HG02763 (cell line): ENCODE measurements around the gene YJU2.
"Not testable (repeated sequence)": the region's sequence is repeated elsewhere in the genome, so short reads cannot be mapped to it uniquely, and the experiment has no call there.

Source experiments
- ATAC-seq: cut with Tn5 transposase; IDR thresholded peaks from one replicate; pipeline ENCODE4 v1.9.1; 2021; ENCODE audit warnings: mild to moderate bottlenecking, moderate library complexity; ENCODE audit not compliant: unreplicated experiment

The YJU2 gene

DNA sequence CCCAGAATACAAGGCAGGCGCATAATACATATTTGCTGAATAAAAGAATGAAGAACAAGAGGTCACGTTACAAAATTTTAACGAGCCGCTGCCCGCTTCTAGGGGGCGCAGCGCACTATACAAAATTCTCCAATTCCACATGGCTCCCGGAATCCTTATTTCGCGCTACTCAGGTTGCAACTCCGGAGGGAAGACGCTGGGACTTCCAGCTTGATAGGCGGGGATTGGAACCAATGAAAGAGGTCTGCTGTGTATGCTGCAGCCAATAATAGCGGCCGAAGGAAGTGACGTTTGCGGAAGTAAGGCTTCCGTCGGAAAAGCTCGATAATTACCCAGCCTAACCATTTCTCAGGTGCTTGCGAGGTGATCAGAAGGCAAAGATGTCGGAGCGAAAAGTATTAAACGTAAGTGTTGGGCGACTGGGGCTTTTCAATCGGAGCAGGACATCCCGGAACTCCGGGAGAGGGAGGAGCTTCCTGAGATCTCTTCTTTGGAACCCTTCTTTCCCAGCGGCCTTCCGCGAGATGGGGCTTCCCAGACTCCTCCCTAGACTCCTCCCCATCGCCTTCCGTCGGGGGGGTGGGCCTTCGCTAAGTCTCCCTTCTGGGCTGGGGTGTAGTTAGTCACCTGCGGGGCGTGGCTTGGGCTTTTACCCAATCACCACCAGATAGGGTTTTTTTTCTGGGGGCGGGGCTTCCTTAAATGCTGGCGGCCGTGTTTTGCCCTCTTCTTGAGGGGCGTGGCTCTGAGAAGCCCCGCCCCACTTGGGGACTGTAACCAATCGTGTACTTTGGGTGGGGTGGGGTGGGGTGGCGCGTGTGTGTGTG, at the start of gene YJU2:
TSS of gene YJU2 (plus strand) at position 314 of the 827 bp plus-strand sequence. CDS start at position 381, 67 bp downstream.
- ATAC-seq, result peak; percentile 84

DNA sequence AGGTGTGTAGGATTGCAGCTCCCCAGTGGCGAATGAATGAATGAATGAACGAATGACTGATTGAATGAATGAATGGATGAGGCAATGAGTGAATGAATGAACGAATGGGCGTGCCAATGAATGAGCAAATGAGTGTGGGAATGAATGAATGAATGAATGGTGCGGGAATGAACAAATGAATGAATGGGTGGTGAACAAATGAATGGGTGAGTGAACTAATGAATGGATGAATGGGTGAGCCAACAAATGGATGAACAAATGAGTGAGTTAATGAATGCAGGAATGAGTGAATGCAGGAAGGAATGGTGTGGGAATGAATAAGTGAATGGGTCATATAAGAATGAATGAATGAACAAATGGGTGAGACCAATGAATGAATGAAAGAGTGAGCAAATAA, 49.7 kb upstream of the YJU2 start:
- no peak for ATAC-seq

DNA sequence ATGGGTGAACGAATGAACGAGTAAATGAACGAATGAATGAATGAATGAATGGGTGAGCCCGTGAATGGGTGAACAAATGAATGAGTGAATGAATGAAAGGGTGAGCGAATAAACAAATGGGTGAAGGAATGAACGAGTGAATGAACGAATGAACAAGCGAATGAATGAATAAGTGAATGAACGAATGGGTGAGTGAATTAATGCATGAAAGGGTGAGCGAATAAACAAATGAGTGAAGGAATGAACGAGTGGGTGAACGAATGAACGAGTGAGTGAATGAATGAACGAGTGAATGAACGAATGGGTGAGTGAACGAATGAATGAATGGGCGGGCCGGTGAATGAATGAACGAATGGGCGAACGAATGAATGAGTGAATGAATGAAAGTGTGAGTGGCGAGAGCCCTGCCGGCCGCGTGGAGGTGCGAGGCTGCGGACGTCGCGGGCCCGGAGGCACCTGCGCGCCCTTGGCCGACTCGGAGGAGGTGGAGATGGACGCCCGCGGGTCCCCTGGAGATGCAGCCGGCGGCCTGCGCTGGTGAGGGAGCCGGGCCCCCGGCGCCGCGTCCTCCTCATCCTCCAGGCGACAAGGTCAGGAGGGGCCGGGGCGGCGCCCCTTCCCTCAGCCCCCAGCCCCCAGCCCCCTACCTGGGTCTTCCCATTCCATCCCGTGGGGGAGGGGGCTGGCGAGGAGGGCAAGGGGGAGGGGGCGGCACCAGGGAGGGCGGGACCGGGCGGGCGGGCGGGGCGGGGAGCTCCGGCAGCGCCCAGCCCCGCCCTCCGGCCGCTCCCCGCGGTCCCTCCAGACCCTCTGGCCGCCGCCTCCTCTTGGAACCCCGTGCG, 49.0 kb upstream of the YJU2 start:
- ATAC-seq, result no peak

DNA sequence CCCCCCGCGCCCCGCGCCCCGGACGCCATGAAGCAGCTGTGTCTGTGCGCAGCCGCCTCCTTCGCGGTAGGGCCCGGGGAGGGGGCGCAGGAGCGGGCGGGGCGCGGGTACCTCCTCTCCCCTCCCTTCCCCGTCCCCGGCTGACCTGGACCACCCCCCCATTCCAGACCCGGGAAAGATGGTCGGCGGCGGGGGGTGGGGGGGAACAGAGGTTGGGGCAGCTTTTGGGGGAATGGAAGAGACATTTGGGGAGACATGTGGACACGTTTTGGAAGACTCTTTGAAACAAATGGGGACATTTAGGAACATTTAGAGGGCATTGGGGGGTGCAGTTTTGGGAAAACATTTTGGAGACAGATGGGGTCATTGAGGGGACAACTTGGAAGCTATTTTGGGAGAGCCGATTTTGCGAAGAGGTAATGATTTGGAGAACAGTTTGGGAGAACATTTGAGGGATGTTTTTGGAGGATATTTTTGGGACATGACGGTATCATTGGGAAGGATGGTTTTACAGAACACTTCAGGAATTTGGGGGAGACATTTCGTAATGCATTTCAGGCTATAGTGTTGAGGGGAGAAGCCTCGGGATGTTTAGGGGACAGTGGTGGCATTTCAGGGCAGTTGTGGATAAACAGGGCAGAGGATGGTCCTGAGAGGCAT, 48.3 kb upstream of the YJU2 start:
- no peak for ATAC-seq

DNA sequence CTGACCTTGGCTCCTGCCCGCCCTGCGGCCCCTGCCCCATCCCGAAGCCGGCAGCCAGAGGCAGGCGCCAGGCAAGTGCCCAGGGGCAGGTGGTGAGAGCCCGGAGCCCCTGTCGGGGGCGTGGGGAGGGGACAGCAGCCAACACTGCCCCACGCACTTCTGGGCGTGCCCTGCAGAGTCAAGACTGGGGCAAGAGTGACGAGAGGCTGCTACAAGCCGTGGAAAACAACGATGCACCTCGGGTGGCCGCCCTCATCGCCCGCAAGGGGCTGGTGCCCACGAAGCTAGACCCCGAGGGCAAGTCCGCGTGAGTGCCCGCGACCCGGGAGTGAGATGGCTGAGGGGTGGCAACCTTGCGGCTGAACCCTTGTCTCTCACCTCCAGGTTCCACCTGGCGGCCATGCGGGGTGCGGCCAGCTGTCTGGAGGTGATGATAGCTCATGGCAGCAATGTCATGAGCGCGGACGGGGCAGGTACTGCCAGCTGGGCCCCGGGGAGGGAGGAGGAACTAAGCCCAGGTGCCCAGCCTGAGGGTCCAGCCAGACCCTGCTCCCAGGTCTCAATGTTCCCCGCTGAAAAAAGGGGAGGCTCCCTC, 47.1 kb upstream of the YJU2 start:
- no peak for ATAC-seq

DNA sequence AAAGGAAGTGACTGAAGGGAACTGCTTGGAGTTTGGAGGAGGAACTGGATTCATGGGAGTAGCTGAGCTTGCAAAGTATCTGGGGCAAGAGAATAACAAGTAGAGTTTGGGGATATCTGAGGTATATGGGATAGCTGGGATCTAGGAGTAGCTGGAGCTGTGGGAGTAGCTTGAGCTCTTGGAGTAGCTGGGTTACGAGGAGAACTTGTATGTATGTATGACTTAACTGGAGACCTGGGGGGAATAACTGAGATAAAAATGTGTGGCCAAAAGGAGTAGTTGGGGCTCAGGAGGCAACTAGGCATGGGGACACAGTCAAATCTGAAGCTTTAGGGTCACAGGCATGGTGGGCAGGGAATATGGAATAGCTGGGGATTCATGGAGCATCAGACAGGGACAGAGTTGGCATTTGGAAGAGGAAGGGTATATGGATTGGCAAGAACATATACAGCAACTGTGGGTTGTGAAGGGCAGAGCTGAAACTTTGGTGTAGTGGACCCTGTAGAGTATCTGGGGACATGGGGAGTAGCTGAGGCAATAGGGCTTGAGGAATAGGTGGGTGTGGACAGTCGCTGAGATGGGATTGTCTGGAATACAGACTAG, 45.8 kb upstream of the YJU2 start:
- ATAC-seq, result no peak

DNA sequence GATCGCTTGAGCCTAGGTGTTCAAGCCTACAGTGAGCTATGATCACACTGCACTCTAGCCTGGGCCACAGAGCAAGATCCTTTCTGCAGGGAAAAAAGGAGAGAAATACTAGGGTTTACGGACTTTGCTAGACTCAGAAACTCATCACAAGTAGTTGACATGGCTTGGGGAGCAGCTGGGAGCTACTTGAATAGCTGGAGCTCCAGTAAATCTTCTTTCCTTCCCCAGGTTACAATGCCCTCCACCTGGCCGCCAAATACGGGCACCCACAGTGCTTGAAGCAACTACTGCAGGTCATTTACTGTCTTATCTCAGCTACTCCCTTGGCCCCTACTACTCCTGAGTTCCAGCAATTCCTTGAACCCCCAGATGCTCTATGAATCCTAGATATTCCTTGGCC, 45.1 kb upstream of the YJU2 start:
- no peak for ATAC-seq

DNA sequence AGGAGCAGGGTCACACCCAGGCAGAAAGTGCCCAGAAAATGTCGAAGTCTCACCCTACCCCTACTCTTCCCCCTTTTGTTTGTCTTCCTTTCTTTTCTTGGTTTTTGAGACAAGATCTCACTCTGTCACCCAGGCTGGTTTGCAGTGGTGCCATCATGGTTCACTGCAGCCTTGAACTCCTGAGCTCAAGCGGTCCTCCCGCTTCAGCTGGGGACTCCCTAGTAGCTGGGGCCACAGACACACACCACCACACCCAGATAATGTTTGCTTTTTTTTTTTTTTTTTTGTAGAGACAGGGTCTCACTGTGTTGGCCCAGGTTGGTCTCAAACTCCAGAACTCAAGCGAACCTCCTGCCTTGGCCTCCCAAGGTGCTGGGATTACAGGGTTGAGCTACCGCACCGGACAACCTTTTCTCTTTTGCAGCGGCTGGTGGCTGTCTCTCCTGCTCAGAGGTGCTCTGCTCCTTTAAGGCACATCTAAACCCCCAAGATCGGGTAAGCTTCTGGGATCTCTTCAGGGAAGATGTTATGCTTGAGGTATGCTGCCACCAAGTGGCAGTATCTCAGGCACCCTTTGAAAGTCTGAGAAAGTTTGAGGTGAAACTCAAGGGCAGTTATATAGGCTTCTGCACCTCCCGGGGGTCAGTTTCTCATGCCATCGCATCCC, 39.9 kb upstream of the YJU2 start:
- no peak for ATAC-seq

DNA sequence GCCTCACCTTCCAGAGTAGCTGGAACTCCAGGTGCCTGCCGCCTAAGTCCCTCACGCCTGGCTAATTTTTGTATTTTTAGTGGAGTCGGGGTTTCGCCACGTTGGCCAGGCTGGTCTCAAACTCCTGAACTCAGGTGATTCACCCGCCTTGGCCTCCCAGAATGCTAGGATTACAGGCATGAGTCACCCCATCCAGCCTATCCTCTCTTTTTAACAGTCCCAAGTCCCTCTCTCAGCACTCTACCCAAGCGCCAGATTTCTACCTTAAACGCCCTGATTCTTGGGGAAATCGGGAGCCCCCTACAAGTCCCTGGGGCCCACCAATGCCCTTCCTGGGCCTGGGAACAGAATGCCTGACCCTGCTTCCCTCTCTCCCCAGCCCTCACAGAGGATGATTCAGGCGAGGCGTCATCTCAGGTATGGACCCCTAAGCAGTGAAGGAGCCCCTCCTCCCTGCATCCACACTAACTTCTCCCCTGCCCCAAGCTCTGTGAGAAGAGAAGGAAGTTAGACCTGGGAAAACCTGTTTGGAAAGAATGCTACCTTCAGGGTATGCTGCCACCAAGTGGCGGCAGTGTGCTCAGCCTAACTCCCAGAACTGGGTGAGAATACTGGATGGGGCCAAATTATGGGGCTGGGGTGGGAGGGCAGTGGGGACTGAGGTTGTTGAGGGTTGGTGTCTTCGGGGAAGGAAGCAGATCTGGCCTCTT, 38.3 kb upstream of the YJU2 start:
- ATAC-seq, result no peak

DNA sequence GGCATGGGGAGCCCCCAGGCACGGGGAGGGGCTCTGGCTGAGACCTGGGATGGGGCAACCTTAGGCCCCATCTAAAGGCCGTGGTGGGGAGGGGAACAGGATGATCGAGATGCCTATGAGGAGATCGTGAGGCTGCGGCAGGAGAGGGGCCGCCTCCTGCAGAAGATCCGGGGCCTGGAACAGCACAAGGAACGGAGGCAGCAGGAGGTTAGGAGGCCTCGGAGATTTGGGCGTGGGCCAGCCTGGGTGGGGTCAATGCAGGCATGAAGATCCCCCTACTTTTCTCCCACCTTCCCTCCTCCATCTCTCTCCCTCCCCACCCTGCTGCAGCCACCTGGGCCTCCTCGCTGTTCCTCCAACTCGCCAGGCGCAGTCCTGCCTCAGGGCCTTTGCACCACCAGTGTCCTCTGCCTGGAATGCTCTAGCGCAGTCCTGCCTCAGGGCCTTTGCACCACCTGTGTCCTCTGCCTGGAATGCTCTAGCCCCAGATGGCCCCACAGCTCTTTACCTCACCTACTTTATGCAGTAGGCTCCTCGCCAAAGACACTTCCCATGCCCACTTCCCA, 36.6 kb upstream of the YJU2 start:
- no peak for ATAC-seq

DNA sequence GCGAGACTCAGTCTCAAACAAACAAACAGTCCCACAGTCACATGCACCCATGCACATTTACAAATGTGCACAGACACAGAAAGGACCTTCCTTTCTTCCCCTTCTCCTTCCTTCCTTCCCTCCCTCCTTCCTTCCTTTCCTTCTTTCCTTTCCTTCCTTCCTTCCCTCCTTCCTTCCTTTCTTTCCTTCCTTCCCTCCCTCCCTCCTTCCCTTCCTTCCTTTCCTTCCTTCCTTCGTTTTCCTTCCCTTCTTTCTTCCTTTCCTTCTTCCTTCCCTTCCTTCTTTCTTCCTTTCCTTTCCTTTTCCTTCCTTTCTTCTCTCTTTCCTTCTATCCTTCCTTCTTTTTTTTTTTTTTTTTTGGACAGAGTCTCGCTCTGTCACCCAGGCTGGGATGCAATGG, 33.8 kb upstream of the YJU2 start:
- ATAC-seq, result no peak

DNA sequence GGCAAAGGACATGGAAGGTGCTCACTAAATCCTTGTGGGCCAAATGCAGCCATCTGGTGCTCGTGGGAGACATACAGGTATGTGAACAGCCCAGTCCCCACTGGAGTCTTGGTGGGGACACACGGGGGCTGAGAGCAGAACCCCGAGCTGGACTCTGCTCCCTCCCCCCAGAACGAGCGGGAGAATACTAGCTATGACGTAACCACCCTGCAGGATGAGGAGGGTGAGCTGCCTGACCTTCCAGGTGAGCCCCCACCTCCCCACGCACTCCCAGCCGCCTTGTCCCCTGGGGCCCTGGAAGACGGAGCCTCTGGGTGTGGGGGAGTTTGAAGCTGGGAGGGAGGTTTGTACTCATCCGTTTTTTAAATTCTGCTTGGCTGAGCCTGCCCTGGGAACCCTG, 31.1 kb upstream of the YJU2 start:
- ATAC-seq, result no peak

DNA sequence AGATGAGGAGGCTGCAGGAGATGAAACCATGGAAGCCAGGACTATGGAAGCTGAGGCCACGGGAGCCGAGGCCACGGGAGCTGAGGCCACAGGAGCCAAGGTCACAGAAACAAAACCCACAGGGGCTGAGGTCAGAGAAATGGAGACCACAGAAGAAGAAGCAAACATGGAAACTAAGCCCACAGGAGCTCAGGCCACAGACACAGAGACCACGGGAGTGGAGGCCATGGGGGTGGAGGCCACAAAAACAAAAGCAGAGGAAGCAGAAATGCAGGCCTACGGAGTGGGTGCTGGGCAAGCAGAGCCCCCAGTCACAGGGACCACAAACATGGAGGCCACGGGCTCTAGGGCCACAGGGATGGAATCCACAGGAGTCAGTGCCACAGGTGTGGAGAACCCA, 30.0 kb upstream of the YJU2 start:
- no peak for ATAC-seq

DNA sequence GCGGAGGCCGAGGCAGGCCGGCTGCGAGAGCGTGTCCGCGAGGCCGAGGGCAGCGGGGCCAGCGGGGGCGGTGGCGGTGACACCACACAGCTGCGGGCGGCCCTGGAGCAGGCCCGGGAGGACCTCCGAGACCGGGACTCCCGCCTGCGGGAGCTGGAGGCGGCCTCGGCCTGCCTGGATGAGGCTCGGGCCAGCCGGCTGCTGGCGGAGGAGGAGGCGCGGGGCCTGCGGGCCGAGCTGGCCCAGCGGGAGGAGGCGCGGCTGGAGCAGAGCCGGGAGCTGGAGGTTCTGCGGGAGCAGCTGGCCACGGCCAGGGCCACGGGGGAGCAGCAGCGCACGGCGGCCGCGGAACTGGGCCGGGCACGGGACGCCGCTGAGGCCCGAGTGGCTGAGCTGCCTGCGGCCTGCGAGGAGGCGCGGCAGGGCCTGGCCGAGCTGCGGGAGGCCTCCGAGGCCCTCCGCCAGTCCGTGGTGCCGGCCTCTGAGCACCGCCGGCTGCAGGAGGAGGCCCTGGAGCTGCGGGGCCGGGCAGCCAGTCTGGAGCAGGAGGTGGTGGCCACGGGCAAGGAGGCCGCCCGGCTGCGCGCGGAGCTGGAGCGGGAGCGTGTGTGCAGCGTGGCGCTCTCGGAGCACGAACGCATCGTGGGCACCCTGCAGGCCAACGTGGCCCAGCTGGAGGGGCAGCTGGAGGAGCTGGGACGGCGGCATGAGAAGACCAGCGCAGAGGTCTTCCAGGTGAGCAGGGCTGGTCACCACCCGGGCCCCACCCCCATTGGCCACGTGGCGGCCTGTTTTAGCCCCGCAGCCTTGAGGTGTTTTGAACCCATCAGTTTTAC, 29.2 kb upstream of the YJU2 start:
- no peak for ATAC-seq

DNA sequence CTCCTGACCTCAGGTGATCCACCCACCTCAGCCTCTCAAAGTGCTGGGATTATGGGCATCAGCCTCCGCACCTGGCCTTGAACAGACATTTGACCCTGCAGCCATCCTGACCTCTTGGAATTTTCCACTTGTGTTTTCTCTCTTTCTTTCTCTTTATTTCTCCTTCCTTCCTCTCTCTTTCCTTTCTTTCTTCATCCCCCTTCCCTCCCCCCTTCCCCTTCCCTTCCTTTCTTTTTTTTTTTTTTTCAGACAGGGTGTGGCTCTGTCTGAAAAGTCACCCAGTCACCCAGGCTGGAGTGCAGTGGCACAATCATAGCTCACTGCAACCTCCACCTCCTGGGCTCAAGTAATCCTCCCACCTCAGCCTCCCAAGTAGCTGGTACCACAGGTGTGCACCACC, 28.4 kb upstream of the YJU2 start:
- ATAC-seq, result not testable (repeated sequence)

DNA sequence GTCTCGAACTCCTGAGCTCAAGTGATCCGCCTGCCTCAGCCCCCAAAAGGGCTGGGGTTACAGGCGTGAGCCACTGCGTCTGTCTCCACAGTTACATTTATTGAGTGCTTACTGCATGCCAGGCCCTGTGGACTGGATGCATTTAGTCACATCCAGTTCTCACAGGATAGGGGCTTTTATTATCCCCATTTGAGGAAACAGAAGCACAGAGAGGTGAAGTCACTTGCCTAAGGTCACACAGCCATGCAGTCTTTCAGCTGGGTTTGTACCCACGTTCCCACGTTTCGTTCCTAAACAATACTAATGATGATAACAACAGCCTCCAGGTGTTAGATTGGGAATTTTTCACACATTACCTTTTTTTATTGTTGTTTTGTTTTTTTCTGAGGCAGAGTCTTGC, 26.7 kb upstream of the YJU2 start:
- ATAC-seq, result no peak

DNA sequence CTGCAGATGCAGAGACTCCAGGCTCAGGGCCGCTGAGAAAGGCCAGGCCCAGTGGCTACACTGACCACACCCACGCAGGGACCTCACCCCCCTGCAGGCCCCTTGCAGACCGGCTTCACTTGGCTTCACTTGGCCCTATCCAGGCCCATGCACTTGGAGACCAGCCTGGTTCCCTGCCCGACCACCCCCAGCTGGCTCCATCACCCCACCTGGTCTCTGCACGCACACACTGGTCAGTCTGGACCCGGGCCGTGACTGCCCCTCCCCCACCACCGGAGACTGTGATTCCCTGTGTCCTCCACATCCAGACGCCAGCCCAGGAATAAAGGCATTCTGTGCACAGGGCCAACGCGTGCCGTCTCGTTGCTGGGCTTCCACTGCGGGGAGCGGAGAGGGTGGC, 22.4 kb upstream of the YJU2 start:
- ATAC-seq, result no peak

DNA sequence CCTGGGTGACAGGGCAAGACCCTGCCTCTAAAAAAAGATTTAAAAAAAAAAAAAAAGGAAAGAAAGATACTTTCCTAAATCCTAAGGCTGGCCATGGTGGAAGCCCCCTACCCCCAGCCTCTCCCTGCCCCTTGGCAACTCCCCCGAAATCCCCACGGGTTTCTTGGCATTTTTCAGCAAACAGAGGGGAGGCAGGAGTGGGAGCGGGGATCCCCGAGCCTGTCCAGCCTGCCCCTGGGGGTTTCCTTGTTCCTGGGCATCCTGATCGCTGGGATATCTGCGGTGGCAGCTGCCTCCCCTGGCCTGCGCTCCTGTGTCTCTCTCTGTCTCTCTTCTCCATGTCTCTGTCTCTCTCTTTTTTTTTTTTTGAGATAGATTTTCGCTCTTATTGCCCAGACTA, 21.0 kb upstream of the YJU2 start:
- no peak for ATAC-seq
